Panc1 (cell line): Measurements from ENCODE around the gene STAT5A. TPM values are rescaled to one million over a fixed set of nuclear protein-coding genes. Genes with fewer than 3 reads are reported as not detected.
"Not testable (repeated sequence)": the region's sequence is repeated elsewhere in the genome, so short reads cannot be mapped to it uniquely, and the experiment has no call there.

Experiments used
- ATAC-seq: fragments of 200-7000 bp; cut with Tn5 transposase; 2 replicates; pipeline ENCODE4 v1.9.1; 2020; ENCODE audit warnings: mild to moderate bottlenecking, moderate library complexity
- BruUV-seq: library from RNA; stranded (reverse); fragments of 400-500 nt; replicated peaks from 2 replicates; lab custom pipeline; 2021; lab: Mats Ljungman, UMichigan
- CTCF ChIA-PET: fragments of 300-600 bp; sonication (Branson Sonifier 250); formaldehyde crosslinking; loops from one replicate; lab custom pipeline; 2022; ENCODE audit warnings: antibody characterized with exemption; lab: Charles Lee
- POLR2A ChIA-PET: fragments of 300-600 bp; sonication (Branson Sonifier 250); formaldehyde crosslinking; loops from one replicate; lab custom pipeline; 2022; ENCODE audit warnings: antibody characterized with exemption; lab: Charles Lee
- DNase-seq: peaks from one replicate; pipeline ENCODE4 v3.0.0-alpha.2; 2010; ENCODE audit warnings: low read depth, low spot score
- H3K27ac ChIP-seq: 2 replicates; pipeline ENCODE4 v1.5.1; 2011; ENCODE audit warnings: mild to moderate bottlenecking, low read length, inconsistent platforms
- H3K27me3 ChIP-seq: fragments of 200-500 bp; sonication (Bioruptor generic); 2 replicates; pipeline ENCODE4 v1.6.0; 2014; ENCODE audit warnings: low read length, inconsistent platforms; ENCODE audit not compliant: control insufficient read depth, insufficient read depth
- H3K36me3 ChIP-seq: fragments of 200-500 bp; sonication (Bioruptor generic); 2 replicates; pipeline ENCODE4 v1.5.1; 2014; ENCODE audit warnings: inconsistent platforms, mild to moderate bottlenecking, low read length, moderate library complexity; ENCODE audit not compliant: control insufficient read depth, insufficient read depth
- H3K4me1 ChIP-seq: 2 replicates; pipeline ENCODE4 v1.5.1; 2011; ENCODE audit warnings: inconsistent platforms, mild to moderate bottlenecking, low read length, moderate library complexity; ENCODE audit not compliant: control insufficient read depth, insufficient read depth
- H3K4me3 ChIP-seq, 2 experiments: 2 replicates each; pipeline ENCODE4 v1.5.1; 2011 to 2012; ENCODE audit warnings: low read depth in 2 of 2, low read length in 2 of 2, mild to moderate bottlenecking in 2 of 2, inconsistent platforms in 1 of 2, moderate library complexity in 1 of 2
- H3K9me3 ChIP-seq: fragments of 200-500 bp; sonication (Bioruptor generic); 2 replicates; pipeline ENCODE4 v1.5.1; 2014; ENCODE audit warnings: low read depth, mild to moderate bottlenecking, inconsistent platforms, low read length, moderate library complexity; ENCODE audit not compliant: control insufficient read depth, insufficient read depth
- CTCF ChIP-seq: fragments of 450-650 bp; IDR thresholded peaks from 2 replicates; pipeline ENCODE4 v1.5.1; 2017; ENCODE audit warnings: mild to moderate bottlenecking
- POLR2AphosphoS5 ChIP-seq: IDR thresholded peaks from 2 replicates; pipeline ENCODE4 v1.6.1; 2012; ENCODE audit warnings: mild to moderate bottlenecking, low read depth, low read length, moderate library complexity
- REST ChIP-seq, 2 experiments: IDR thresholded peaks; 2 replicates each; pipeline ENCODE4 v1.6.1; 2011 to 2012; ENCODE audit warnings: low read depth in 2 of 2, control low read depth in 1 of 2, low read length in 1 of 2, mild to moderate bottlenecking in 1 of 2, moderate library complexity in 1 of 2; ENCODE audit not compliant: insufficient read depth in 1 of 2
- SIN3A ChIP-seq: IDR thresholded peaks from 2 replicates; pipeline ENCODE4 v1.6.1; 2012; ENCODE audit warnings: low read depth, mild to moderate bottlenecking, low read length, moderate library complexity, borderline replicate concordance; ENCODE audit not compliant: insufficient read depth
- TCF7L2 ChIP-seq: IDR thresholded peaks from 2 replicates; pipeline ENCODE4 v1.6.1; 2011; ENCODE audit warnings: mild to moderate bottlenecking, low read depth, low read length, inconsistent platforms
- in situ Hi-C: cut with HindIII; loops from 2 replicates; pipeline ENCODE4 v1.10.0; 2016; ENCODE audit warnings: low sequenced_read_pairs, low pct_unique_long_range_greater_than_20kb
- intact Hi-C: fragments of 100-400 bp; cut with micrococcal nuclease; formaldehyde crosslinking; loops from one replicate; pipeline ENCODE4 v1.10.0; 2022; ENCODE audit not compliant: unreplicated experiment
- total RNA-seq: library from RNA; stranded (reverse); gene quantifications from one replicate; pipeline ENCODE4 v1.2.1, GENCODE V29; 2021; ENCODE audit not compliant: unreplicated experiment

Gene STAT5A
- total RNA-seq, 1 experiment from 2014 or later: 26.7 TPM

- CTCF ChIA-PET, ATAC-seq, in situ Hi-C loops: not testable (repeated sequence)
Observed at GRCh38 chr17:42299361-42299760, 11.1 kb downstream of the STAT5A start.

GRCh38 chr17:42299913-42300312 is 11.6 kb downstream of the STAT5A start:
- intact Hi-C loops, H3K4me1 ChIP-seq, H3K9me3 ChIP-seq, H3K27ac ChIP-seq, H3K27me3 ChIP-seq, POLR2A ChIA-PET, H3K36me3 ChIP-seq, in situ Hi-C loops, BruUV-seq, ATAC-seq, CTCF ChIA-PET, DNase-seq, H3K4me3 ChIP-seq: not testable (repeated sequence)

More at GRCh38 chr17:42299361-42299760, 11.1 kb downstream of the STAT5A start:
- POLR2A ChIA-PET, H3K9me3 ChIP-seq, H3K27me3 ChIP-seq, DNase-seq, intact Hi-C loops, H3K4me3 ChIP-seq, H3K36me3 ChIP-seq, H3K4me1 ChIP-seq, H3K27ac ChIP-seq, BruUV-seq: not testable (repeated sequence)

- ChIA-PET CTCF (no interaction called here), POLR2A (no interaction called here)
- ATAC-seq (no peak), DNase-seq (no peak)
- no peaks in the 10 kb centered on the region for H3K9me3 ChIP-seq
- H3K27me3 ChIP-seq: no peaks in the 10 kb centered on the region
- H3K4me1 ChIP-seq: no peaks in the 10 kb centered on the region
- intact Hi-C loops: no loop called here
- no TSS peak for BruUV-seq
- H3K36me3 ChIP-seq: no peaks in the 10 kb centered on the region
- no peak for TF ChIP-seq TCF7L2
- TF ChIP-seq POLR2AphosphoS5: no peak
- no peak for TF ChIP-seq SIN3A
- TF ChIP-seq CTCF: no peak
- no peak for TF ChIP-seq REST (IDR thresholded peaks at IDR 0.05; ENCODE audit: insufficient read depth in 1 of 2, low read depth in 2 of 2, low read length in 1 of 2)
- H3K27ac ChIP-seq: no peak overlapping the region
- in situ Hi-C loops: no loop called here
- no peak overlapping the region for H3K4me3 ChIP-seq
Observed at GRCh38 chr17:42301022-42301421, 12.7 kb downstream of the STAT5A start.
